Measurements from ENCODE around the gene TPPP3.
A peak's percentile ranks its signal among the peaks of the same experiment; 100 is the strongest.

The TPPP3 gene

DNA sequence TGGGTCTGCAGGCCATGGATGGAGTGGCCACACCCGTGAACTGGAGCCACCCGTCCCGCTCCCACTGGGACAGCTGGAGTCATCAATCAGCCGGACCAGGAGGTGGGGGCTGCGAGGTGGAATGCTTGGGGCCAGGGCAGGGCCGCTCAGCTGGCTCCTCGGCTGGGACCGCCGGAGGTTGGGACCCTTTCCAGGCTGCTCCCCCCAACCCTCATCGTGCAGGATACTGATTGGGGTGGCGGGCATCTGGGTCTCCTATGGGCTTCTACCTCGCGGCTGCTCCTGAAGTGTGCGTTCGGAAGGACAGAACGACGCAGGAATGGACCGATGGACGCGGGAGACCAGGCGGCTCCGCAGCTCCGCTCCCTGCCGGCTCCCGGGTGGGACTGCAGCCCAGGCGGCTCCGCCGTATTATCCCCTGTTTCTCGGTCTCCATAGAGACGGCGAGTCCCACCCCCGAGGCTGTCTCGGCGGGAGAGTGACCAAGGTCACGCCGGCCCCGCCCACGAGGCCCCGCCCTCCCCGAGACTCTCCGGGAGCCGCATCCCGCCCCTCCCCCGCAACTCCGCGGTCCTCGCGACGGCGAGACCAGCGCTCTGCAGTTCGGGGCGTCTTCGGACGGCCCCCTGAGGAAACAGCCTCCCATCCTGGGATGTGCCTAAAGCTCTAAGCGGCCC is at the start of gene TPPP3:
TPPP3 (minus strand) TSS at position 388 of the 677 bp plus-strand sequence. CDS start 2,387 bp downstream, outside the sequence.
- Histone ChIP-seq H3K9ac (ENCODE audit: low read length in 2 of 2) (peak within 1 kb of the TSS; percentile 61 to 66), H3K4me3 (ENCODE audit: low read length in 2 of 2) (peak within 1 kb of the TSS; percentile 75 to 78), H3K9me3 (ENCODE audit: control insufficient read depth in 2 of 2, low read length in 2 of 2) (no peaks in the 10 kb centered on the region), H3K36me3 (ENCODE audit: control insufficient read depth in 2 of 2, insufficient read depth in 2 of 2, low read length in 2 of 2) (no peaks in the 10 kb centered on the region), H3K27me3 (ENCODE audit: control insufficient read depth in 1 of 2, insufficient read depth in 2 of 2, low read length in 2 of 2) (peaks cover 0 to 8% of the 10 kb centered on the region in 2 donors), H3K27ac (ENCODE audit: low read length) (peak within 1 kb of the TSS; percentile 66), H3K4me1 (ENCODE audit: control insufficient read depth, insufficient read depth, low read length) (peaks cover 64% of the 10 kb centered on the region)

GRCh38 chr16:67442581-67443255 is 49.4 kb upstream of the TPPP3 start:
- H3K4me3 ChIP-seq (ENCODE audit: low read length in 2 of 2): peak overlapping the region in 1 of 2 donors; percentile 29
- H3K4me1 ChIP-seq (ENCODE audit: control insufficient read depth, insufficient read depth, low read length): peaks cover 69% of the 10 kb centered on the region
- H3K27ac ChIP-seq (ENCODE audit: low read length): peak overlapping the region; percentile 41
- H3K9me3 ChIP-seq (ENCODE audit: control insufficient read depth in 2 of 2, low read length in 2 of 2): no peaks in the 10 kb centered on the region
- H3K9ac ChIP-seq (ENCODE audit: low read length in 2 of 2): no peak overlapping the region
- H3K36me3 ChIP-seq (ENCODE audit: control insufficient read depth in 2 of 2, insufficient read depth in 2 of 2, low read length in 2 of 2): peaks cover 17 to 19% of the 10 kb centered on the region in 2 donors
- no peaks in the 10 kb centered on the region for H3K27me3 ChIP-seq (ENCODE audit: control insufficient read depth in 1 of 2, insufficient read depth in 2 of 2, low read length in 2 of 2)

DNA sequence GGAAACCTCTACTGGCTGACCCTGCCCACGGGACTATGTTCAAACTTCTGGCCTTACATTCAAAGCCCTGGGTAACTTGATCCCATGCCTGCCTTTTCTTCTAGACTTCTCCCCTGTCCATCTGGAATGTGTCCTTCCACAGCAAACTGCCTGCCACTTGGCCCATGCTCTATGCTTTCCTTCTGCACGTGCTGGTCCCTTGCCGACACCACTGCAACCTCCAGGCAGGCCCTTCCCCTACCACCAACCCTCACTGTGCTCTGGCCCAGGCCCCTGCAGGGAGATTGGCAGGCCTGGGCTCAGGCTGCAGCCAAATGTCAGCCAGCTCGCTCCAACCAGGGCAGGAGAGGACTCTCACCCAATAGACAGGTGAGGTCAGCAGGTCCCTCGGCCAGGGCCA is 48.6 kb upstream of the TPPP3 start:
- Histone ChIP-seq H3K27me3 (ENCODE audit: control insufficient read depth in 1 of 2, insufficient read depth in 2 of 2, low read length in 2 of 2) (no peaks in the 10 kb centered on the region), H3K36me3 (ENCODE audit: control insufficient read depth in 2 of 2, insufficient read depth in 2 of 2, low read length in 2 of 2) (peaks cover 20 to 23% of the 10 kb centered on the region in 2 donors), H3K4me1 (ENCODE audit: control insufficient read depth, insufficient read depth, low read length) (peaks cover 61% of the 10 kb centered on the region), H3K27ac (ENCODE audit: low read length) (no peak overlapping the region), H3K9ac (ENCODE audit: low read length in 2 of 2) (peak overlapping the region in 1 of 2 donors; percentile 42), H3K4me3 (ENCODE audit: low read length in 2 of 2) (no peak overlapping the region), H3K9me3 (ENCODE audit: control insufficient read depth in 2 of 2, low read length in 2 of 2) (no peaks in the 10 kb centered on the region)

DNA sequence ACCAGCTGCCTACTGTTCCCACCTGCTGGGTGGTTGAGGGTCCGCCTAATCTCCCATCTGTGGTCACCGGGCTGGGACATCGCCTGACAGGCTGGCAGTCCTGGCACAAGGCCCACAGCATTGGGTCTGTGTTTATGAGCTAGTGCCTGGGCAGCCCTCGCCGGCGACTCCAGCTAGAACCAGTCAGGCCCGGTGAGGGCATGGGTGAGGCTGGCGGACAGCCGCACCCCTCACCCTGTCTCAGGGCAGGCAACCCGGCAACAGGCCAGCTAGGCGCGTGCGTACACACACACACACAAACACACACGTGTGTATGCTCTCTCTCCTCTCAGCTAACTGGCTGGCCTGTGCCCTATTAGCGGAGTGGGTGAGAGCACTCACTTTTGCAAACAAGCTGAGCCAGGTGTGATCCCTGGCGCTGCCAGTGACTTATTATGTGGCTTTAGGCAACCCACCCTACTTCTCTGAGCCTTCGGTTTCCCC is 48.0 kb upstream of the TPPP3 start:
- H3K27ac ChIP-seq (ENCODE audit: low read length): no peak overlapping the region
- H3K4me3 ChIP-seq (ENCODE audit: low read length in 2 of 2): no peak overlapping the region
- H3K9ac ChIP-seq (ENCODE audit: low read length in 2 of 2): peak overlapping the region in 1 of 2 donors; percentile 29
- H3K9me3 ChIP-seq (ENCODE audit: control insufficient read depth in 2 of 2, low read length in 2 of 2): no peaks in the 10 kb centered on the region
- peaks cover 55% of the 10 kb centered on the region for H3K4me1 ChIP-seq (ENCODE audit: control insufficient read depth, insufficient read depth, low read length)
- peaks cover 20 to 23% of the 10 kb centered on the region in 2 donors for H3K36me3 ChIP-seq (ENCODE audit: control insufficient read depth in 2 of 2, insufficient read depth in 2 of 2, low read length in 2 of 2)
- H3K27me3 ChIP-seq (ENCODE audit: control insufficient read depth in 1 of 2, insufficient read depth in 2 of 2, low read length in 2 of 2): no peaks in the 10 kb centered on the region

DNA sequence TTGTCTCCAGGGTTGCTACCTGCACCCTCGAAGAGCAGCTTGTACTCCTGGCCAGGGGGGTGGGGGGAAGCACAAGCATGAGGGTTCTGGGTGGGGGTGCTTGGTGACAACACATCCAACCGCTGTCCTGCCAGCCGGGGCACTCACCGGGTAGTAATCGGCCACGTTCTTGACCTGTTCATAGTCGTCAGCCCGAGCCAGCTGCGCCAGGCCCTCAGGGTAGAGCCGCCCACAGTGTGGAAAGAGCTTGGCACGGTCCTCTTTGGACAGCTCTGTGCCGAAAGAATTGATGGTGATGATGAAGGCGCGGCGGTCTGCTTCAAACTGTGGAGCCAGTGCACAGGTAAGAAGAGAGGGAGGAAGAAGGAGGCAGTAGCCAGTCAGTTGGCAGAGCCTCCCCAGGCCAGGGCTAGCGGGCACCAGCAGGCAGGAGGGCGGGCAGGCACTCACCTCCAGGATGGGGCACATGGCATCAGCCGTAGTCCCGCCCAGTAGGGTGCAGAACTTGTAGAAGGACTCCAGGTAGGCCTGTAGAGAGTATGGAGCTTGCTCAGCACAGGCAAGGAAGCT is 45.6 kb upstream of the TPPP3 start:
- Histone ChIP-seq H3K36me3 (ENCODE audit: control insufficient read depth in 2 of 2, insufficient read depth in 2 of 2, low read length in 2 of 2) (peaks cover 20 to 23% of the 10 kb centered on the region in 2 donors), H3K4me1 (ENCODE audit: control insufficient read depth, insufficient read depth, low read length) (peaks cover 34% of the 10 kb centered on the region), H3K27ac (ENCODE audit: low read length) (no peak overlapping the region), H3K9me3 (ENCODE audit: control insufficient read depth in 2 of 2, low read length in 2 of 2) (no peaks in the 10 kb centered on the region), H3K27me3 (ENCODE audit: control insufficient read depth in 1 of 2, insufficient read depth in 2 of 2, low read length in 2 of 2) (no peaks in the 10 kb centered on the region), H3K4me3 (ENCODE audit: low read length in 2 of 2) (no peak overlapping the region), H3K9ac (ENCODE audit: low read length in 2 of 2) (no peak overlapping the region)

DNA sequence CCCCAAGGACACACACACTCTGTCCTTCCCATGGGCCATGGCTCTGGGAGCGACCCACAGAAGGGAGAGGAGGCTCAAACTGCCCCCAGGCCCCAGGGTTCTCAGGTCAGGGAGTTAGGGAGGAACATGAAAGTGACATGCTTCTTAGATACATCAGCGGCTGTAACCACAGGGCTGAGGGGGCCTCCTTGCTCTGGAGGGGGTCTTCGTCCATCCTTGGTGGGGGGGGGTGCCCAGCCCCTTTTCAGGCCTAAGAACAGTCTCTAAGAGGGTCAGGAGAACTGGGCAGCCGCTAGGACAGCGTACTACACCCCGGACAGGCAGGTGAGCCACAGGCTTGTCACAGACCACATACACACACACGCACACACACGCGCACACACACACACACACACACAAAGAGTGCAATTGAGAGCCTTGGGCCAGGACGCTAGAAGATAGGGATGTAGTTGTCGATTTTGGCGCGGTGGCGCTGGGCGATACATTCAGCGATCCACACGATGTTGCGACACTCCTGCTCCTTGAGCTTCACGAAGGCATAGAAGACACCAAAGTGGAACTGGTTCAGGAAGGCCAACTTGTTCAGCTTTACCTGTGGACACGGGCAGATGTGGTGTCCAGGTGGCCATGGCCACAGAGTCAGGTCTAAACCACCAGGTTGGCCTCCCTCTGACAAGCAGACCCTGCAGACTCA is 44.9 kb upstream of the TPPP3 start:
- H3K9me3 ChIP-seq (ENCODE audit: control insufficient read depth in 2 of 2, low read length in 2 of 2): no peaks in the 10 kb centered on the region
- peaks cover 28% of the 10 kb centered on the region for H3K4me1 ChIP-seq (ENCODE audit: control insufficient read depth, insufficient read depth, low read length)
- H3K27me3 ChIP-seq (ENCODE audit: control insufficient read depth in 1 of 2, insufficient read depth in 2 of 2, low read length in 2 of 2): no peaks in the 10 kb centered on the region
- H3K9ac ChIP-seq (ENCODE audit: low read length in 2 of 2): no peak overlapping the region
- H3K36me3 ChIP-seq (ENCODE audit: control insufficient read depth in 2 of 2, insufficient read depth in 2 of 2, low read length in 2 of 2): peaks cover 20 to 23% of the 10 kb centered on the region in 2 donors
- no peak overlapping the region for H3K27ac ChIP-seq (ENCODE audit: low read length)
- H3K4me3 ChIP-seq (ENCODE audit: low read length in 2 of 2): no peak overlapping the region

DNA sequence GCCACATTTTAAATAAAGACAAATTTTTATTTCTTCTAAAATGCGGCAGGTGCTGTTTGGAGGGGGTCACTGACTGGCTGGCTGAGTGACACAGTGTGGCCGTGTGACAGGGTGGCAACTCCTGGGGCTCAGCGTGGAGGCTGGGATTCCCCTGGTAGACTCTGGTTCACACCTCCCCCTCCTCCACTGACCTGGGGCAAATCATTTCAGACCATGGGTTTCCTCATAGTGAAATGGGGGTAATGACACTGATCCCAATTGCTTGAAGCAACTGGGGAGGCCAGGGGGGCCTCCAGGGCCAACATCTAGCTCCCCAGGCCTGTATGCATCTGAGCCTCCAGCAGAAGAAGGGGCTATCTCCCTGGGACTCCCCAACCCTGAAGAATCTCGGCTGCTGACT is 44.2 kb upstream of the TPPP3 start:
- H3K4me1 ChIP-seq (ENCODE audit: control insufficient read depth, insufficient read depth, low read length): peaks cover 22% of the 10 kb centered on the region
- no peaks in the 10 kb centered on the region for H3K9me3 ChIP-seq (ENCODE audit: control insufficient read depth in 2 of 2, low read length in 2 of 2)
- no peak overlapping the region for H3K27ac ChIP-seq (ENCODE audit: low read length)
- no peak overlapping the region for H3K4me3 ChIP-seq (ENCODE audit: low read length in 2 of 2)
- peaks cover 20 to 21% of the 10 kb centered on the region in 2 donors for H3K36me3 ChIP-seq (ENCODE audit: control insufficient read depth in 2 of 2, insufficient read depth in 2 of 2, low read length in 2 of 2)
- no peaks in the 10 kb centered on the region for H3K27me3 ChIP-seq (ENCODE audit: control insufficient read depth in 1 of 2, insufficient read depth in 2 of 2, low read length in 2 of 2)
- H3K9ac ChIP-seq (ENCODE audit: low read length in 2 of 2): no peak overlapping the region

GRCh38 chr16:67436640-67437193 is 43.4 kb upstream of the TPPP3 start:
- peaks cover 20 to 21% of the 10 kb centered on the region in 2 donors for H3K36me3 ChIP-seq (ENCODE audit: control insufficient read depth in 2 of 2, insufficient read depth in 2 of 2, low read length in 2 of 2)

DNA sequence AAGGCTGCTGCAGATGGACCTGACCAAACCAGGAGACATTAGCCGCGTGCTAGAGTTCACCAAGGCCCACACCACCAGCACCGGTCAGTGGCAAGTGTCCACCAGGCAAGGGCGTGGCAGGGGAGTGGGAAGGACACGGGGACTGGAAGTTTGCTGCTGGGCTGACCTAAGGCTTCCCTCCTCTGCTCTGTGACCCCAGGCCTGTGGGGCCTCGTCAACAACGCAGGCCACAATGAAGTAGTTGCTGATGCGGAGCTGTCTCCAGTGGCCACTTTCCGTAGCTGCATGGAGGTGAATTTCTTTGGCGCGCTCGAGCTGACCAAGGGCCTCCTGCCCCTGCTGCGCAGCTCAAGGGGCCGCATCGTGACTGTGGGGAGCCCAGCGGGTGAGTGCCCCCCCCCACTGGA is 42.5 kb upstream of the TPPP3 start:
- H3K36me3 ChIP-seq (ENCODE audit: control insufficient read depth in 2 of 2, insufficient read depth in 2 of 2, low read length in 2 of 2): peaks cover 20 to 21% of the 10 kb centered on the region in 2 donors
- H3K27ac ChIP-seq (ENCODE audit: low read length): no peak overlapping the region
- H3K9me3 ChIP-seq (ENCODE audit: control insufficient read depth in 2 of 2, low read length in 2 of 2): no peaks in the 10 kb centered on the region
- no peak overlapping the region for H3K4me3 ChIP-seq (ENCODE audit: low read length in 2 of 2)
- H3K9ac ChIP-seq (ENCODE audit: low read length in 2 of 2): no peak overlapping the region
- H3K4me1 ChIP-seq (ENCODE audit: control insufficient read depth, insufficient read depth, low read length): peaks cover 14% of the 10 kb centered on the region
- no peaks in the 10 kb centered on the region for H3K27me3 ChIP-seq (ENCODE audit: control insufficient read depth in 1 of 2, insufficient read depth in 2 of 2, low read length in 2 of 2)

More at GRCh38 chr16:67436640-67437193, 43.4 kb upstream of the TPPP3 start:
- no peaks in the 10 kb centered on the region for H3K27me3 ChIP-seq (ENCODE audit: control insufficient read depth in 1 of 2, insufficient read depth in 2 of 2, low read length in 2 of 2)
- no peak overlapping the region for H3K27ac ChIP-seq (ENCODE audit: low read length)
- H3K4me3 ChIP-seq (ENCODE audit: low read length in 2 of 2): no peak overlapping the region
- H3K9ac ChIP-seq (ENCODE audit: low read length in 2 of 2): no peak overlapping the region
- H3K4me1 ChIP-seq (ENCODE audit: control insufficient read depth, insufficient read depth, low read length): peaks cover 16% of the 10 kb centered on the region
- no peaks in the 10 kb centered on the region for H3K9me3 ChIP-seq (ENCODE audit: control insufficient read depth in 2 of 2, low read length in 2 of 2)

DNA sequence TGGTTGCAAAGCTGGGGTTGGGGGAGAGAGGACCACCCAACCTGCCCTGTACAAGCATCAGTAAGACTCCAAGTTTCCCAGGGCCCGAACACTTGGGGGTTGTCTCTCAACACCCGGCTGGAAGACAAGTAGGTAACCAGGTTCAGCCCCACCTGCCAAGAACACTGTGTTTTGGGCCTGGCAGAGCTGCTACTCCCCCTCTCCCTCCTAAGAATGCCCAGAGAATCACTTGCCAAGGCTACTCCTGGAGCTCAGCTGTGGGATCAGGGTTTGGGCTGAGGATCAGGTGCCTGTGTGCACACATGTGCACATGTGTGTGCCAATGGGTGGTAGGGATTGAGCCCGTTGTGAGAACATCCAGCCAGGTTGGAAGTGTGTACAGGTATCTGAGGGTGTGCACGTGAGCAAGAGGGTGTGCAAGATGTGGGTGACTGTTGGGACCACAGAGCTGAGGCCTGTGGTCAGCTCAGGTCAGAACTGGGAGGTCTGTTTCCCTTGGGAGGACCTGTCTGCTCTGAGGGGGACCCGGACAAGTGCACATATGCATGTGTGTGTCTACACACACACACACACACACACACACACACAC is 39.9 kb upstream of the TPPP3 start:
- Histone ChIP-seq H3K27me3 (ENCODE audit: control insufficient read depth in 1 of 2, insufficient read depth in 2 of 2, low read length in 2 of 2) (peaks cover 12 to 19% of the 10 kb centered on the region in 2 donors), H3K4me1 (ENCODE audit: control insufficient read depth, insufficient read depth, low read length) (peaks cover 16% of the 10 kb centered on the region), H3K9ac (ENCODE audit: low read length in 2 of 2) (no peak overlapping the region), H3K9me3 (ENCODE audit: control insufficient read depth in 2 of 2, low read length in 2 of 2) (no peaks in the 10 kb centered on the region), H3K4me3 (ENCODE audit: low read length in 2 of 2) (no peak overlapping the region), H3K36me3 (ENCODE audit: control insufficient read depth in 2 of 2, insufficient read depth in 2 of 2, low read length in 2 of 2) (peaks cover 7 to 9% of the 10 kb centered on the region in 2 donors), H3K27ac (ENCODE audit: low read length) (no peak overlapping the region)

Data from stomach smooth muscle (tissue), 2 donors.